ENCODE results near the gene ENOSF1.

Gene ENOSF1

DNA sequence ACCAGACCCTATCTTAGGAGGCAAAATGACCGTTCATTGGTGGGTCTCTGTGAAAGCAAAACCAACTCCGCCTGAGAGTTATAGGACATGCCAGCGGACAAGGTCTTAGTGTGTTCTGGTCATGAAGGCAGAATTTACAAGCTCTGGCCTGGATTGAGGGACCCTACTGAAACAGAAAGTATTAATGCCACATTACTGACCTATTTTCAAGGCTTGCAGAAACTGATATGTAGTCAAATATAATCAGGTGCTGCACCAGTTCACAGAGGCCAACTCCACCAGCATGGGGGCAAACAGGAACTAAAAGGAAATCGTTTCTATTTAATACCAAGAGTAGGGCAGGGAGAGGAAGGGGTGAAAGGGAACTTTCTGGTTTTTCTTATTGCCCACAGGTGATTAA, 35.3 kb downstream of the ENOSF1 start:
- TF ChIP-seq, protein P1, sequence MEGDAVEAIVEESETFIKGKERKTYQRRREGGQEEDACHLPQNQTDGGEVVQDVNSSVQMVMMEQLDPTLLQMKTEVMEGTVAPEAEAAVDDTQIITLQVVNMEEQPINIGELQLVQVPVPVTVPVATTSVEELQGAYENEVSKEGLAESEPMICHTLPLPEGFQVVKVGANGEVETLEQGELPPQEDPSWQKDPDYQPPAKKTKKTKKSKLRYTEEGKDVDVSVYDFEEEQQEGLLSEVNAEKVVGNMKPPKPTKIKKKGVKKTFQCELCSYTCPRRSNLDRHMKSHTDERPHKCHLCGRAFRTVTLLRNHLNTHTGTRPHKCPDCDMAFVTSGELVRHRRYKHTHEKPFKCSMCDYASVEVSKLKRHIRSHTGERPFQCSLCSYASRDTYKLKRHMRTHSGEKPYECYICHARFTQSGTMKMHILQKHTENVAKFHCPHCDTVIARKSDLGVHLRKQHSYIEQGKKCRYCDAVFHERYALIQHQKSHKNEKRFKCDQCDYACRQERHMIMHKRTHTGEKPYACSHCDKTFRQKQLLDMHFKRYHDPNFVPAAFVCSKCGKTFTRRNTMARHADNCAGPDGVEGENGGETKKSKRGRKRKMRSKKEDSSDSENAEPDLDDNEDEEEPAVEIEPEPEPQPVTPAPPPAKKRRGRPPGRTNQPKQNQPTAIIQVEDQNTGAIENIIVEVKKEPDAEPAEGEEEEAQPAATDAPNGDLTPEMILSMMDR (conservative IDR thresholded peaks at IDR 0.05; ENCODE audit: low read depth) = no peak
- no peak overlapping the region for H3K27ac ChIP-seq
- POLR2A ChIA-PET (ENCODE audit: low non-redundant PET) = no interaction called here
- no peak for DNase-seq (ENCODE audit: low spot score)
- CTCF ChIA-PET = no interaction called here

DNA sequence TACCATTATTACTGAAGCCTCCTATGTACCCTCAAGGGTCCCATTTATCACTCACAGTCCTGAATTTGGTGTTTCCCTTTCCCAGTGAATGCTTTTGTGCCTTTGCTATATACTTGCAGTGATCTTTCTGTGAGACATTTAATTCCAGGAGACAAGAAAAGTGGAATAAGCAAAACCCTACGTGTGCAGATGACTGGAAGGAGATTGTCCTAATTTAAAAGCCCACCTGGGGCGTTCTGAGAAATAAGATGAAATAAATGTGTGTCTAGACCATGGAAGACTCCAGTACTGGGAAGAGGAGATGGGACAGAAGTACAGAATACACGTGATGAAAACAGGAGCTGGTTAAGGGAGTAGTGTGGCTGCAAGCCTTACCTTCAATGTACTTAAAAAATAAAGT, 35.7 kb downstream of the ENOSF1 start:
- CTCF ChIA-PET = no interaction called here
- DNase-seq (ENCODE audit: low spot score) = no peak
- no peak overlapping the region for H3K27ac ChIP-seq
- POLR2A ChIA-PET (ENCODE audit: low non-redundant PET) = no interaction called here
- TF ChIP-seq, protein P1 (conservative IDR thresholded peaks at IDR 0.05; ENCODE audit: low read depth) = no peak

DNA sequence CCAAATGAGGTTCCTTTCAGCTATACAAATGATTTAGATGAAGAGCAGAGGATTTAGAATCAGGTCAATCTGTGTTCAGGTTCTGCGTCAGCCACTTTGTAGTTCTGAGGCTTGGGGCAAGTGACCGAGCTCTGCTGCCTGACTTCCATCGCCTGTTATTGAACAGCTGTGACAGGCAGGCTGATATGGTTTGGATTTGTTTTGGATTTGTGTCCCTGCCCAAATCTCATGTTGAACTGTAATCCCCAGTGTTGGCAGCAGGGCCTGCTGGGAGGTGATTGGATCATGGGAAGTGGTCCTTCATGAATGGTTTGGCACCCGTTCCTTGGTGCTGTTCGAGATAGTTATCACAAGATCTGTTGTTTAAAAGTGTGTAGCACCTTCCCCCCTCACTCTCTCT, 36.4 kb downstream of the ENOSF1 start:
- POLR2A ChIA-PET (ENCODE audit: low non-redundant PET) = no interaction called here
- CTCF ChIA-PET = no interaction called here
- H3K27ac ChIP-seq = no peak overlapping the region
- TF ChIP-seq, protein P1 (conservative IDR thresholded peaks at IDR 0.05; ENCODE audit: low read depth) = no peak
- DNase-seq (ENCODE audit: low spot score) = no peak

DNA sequence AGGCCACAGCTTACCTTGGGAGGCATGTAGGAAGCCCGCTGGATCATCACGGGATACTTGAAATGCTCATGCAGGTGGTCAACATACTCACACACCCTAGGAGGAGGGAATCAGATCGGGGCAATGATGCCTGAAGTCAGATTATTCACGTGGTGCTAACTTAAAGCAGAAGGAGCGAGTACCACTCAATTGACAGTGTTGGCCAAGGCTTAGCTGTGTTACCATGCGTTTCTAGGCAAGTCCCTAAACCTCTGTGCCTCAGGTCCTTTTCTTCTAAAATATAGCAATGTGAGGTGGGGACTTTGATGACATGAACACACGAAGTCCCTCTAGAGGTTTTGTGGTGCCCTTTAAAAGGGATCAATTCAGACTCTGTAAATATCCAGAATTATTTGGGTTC, 37.1 kb downstream of the ENOSF1 start:
- ChIA-PET POLR2A (ENCODE audit: low non-redundant PET) (no interaction called here), CTCF (interaction anchor here (0.7 kb wide), 1 partner anchor 164 kb away, joined by 3 read pairs; no protein-coding TSS in a partner anchor)
- no peak for DNase-seq (ENCODE audit: low spot score)
- TF ChIP-seq, protein P1 (conservative IDR thresholded peaks at IDR 0.05; ENCODE audit: low read depth) = no peak
- H3K27ac ChIP-seq = peak overlapping the region; percentile 30; the same call in 1 of the 2 replicates

DNA sequence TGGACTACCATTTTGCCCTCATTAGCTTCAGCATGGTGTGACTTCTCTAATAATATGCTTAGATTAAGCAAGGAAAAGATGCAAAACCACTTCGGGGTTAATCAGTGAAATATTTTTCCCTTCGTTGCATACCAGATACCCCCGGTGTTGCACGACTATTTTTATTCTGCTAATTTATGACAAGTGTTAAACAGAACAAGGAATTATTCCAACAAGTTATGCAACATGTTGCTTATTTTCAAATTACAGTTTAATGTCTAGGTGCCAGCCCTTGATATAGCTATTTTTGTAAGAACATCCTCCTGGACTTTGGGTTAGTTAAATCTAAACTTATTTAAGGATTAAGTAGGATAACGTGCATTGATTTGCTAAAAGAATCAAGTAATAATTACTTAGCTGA, 38.7 kb downstream of the ENOSF1 start:
- TF ChIP-seq, protein P1 (conservative IDR thresholded peaks at IDR 0.05; ENCODE audit: low read depth) = no peak
- POLR2A ChIA-PET (ENCODE audit: low non-redundant PET) = no interaction called here

DNA sequence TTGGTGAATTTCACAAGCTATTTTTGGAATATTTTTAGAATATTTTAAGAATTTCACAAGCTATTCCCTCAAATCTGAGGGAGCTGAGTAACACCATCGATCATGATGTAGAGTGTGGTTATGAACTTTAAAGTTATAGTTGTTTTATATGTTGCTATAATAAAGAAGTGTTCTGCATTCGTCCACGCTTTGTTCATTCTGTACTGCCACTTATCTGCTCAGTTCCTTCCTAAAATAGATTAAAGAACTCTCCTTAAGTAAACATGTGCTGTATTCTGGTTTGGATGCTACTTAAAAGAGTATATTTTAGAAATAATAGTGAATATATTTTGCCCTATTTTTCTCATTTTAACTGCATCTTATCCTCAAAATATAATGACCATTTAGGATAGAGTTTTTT, 39.1 kb downstream of the ENOSF1 start:
- TF ChIP-seq, protein P1 (conservative IDR thresholded peaks at IDR 0.05; ENCODE audit: low read depth) = no peak
- ChIA-PET CTCF (interaction anchor here (0.6 to 0.9 kb wide), 4 partner anchors 28 to 159 kb away, joined by 3 to 8 read pairs (median 5); no protein-coding TSS in a partner anchor), POLR2A (ENCODE audit: low non-redundant PET) (no interaction called here)
- no peak for DNase-seq (ENCODE audit: low spot score)
- H3K27ac ChIP-seq = no peak overlapping the region

More for the DNA sequence above, 38.7 kb downstream of the ENOSF1 start:
- CTCF ChIA-PET = interaction anchor here (0.6 to 0.7 kb wide), 2 partner anchors 52 to 160 kb away, joined by 3 to 6 read pairs; no protein-coding TSS in a partner anchor
- DNase-seq (ENCODE audit: low spot score) = no peak
- H3K27ac ChIP-seq = no peak overlapping the region

DNA sequence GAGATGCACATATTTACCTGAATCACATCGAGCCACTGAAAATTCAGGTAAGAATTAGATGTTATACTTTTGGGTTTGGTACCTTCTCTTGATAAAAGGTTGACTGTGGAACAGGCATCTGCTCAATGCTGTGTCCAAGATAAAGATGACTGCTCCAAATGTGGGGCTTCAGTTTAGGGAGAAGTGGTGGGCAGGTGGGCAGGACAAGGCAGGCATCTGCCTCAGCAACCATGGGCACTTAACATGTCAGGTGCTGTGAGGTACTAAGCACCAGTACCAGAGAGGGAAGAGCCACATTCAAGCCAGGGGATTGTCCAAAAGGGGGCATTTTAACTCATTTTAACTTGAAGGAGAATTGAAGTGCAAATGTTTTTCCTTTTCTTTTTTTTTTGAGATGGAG, 41.0 kb downstream of the ENOSF1 start:
- no peak for DNase-seq (ENCODE audit: low spot score)
- ChIA-PET POLR2A (ENCODE audit: low non-redundant PET) (no interaction called here), CTCF (no interaction called here)
- TF ChIP-seq, protein P1 (conservative IDR thresholded peaks at IDR 0.05; ENCODE audit: low read depth) = no peak
- no peak overlapping the region for H3K27ac ChIP-seq

Data from RWPE1 (cell line).